GM10248 (cell line): ENCODE measurements around the gene PPDPF.

Source experiments
- CTCF ChIA-PET: fragments of 300-600 bp; sonication (Branson Sonifier 250); formaldehyde crosslinking; extraction: SDS; loops from one replicate; lab custom pipeline; 2021; ENCODE audit warnings: antibody characterized with exemption; lab: Yijun Ruan, JAX
- POLR2A ChIA-PET: fragments of 350-650 bp; sonication (Branson Sonifier 250); formaldehyde crosslinking; extraction: SDS; loops from one replicate; lab custom pipeline; 2020; ENCODE audit warnings: antibody characterized with exemption; lab: Yijun Ruan, JAX
- DNase-seq: peaks from one replicate; pipeline ENCODE4 v3.0.0; 2012; ENCODE audit errors: extremely low spot score
- CTCF ChIP-seq: IDR thresholded peaks from 2 replicates; pipeline ENCODE4 v1.5.1; 2012; ENCODE audit warnings: mild to moderate bottlenecking, low read depth; ENCODE audit errors: extremely low read depth, missing control alignments, control extremely low read depth

PPDPF gene

GRCh38 chr20:63503524-63503923 is 17.0 kb upstream of the PPDPF start:
- ChIA-PET CTCF (interaction anchor here (1.9 kb wide), 1 partner anchor 10 kb away, joined by 5 read pairs; no protein-coding TSS in a partner anchor), POLR2A (interaction anchor here (0.6 kb wide), 2 partner anchors 24 to 823 kb away, joined by 3 read pairs; no protein-coding TSS in a partner anchor)
- TF ChIP-seq CTCF: no peak
- no peak for DNase-seq

DNA sequence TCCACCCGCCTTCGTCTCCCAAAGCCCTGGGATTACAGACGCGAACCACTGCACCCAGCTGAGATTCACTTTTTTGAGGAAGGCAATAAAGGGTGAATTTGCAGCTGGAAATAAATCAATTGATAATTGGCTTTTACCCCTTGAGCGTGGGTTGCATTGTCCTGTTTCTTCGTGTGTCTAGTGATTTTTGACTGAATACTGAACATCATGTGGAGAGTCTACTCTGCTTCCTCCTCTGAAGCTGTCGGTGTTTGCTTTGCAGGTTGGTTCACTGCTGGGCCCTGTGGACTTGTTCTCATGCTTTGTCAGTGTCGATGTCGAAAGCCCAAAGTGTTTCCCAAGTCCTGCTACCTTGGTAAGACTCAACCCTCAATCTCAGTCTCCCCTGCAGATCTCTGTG is 15.9 kb upstream of the PPDPF start:
- TF ChIP-seq CTCF: no peak
- POLR2A ChIA-PET: no interaction called here
- no peak for DNase-seq
- CTCF ChIA-PET: interaction anchor here (1.8 kb wide), 1 partner anchor 9 kb away, joined by 9 read pairs; no protein-coding TSS in a partner anchor

- no peak for DNase-seq
- ChIA-PET CTCF (interaction anchor here (1.1 to 1.8 kb wide), 3 partner anchors 9 to 32 kb away, joined by 3 to 9 read pairs (median 3); no protein-coding TSS in a partner anchor), POLR2A (interaction anchor here (0.6 kb wide), 1 partner anchor 224 kb away, joined by 3 read pairs; no protein-coding TSS in a partner anchor)
- TF ChIP-seq CTCF: no peak
Measured at GRCh38 chr20:63505281-63505680, 15.3 kb upstream of the PPDPF start.

- ChIA-PET POLR2A (interaction anchor here (0.6 kb wide), 1 partner anchor 224 kb away, joined by 3 read pairs; no protein-coding TSS in a partner anchor), CTCF (interaction anchor here (1.1 to 1.8 kb wide), 3 partner anchors 10 to 32 kb away, joined by 3 to 9 read pairs (median 3); no protein-coding TSS in a partner anchor)
- TF ChIP-seq CTCF: no peak
- no peak for DNase-seq
Measured at GRCh38 chr20:63505723-63506122, 14.8 kb upstream of the PPDPF start.

GRCh38 chr20:63507083-63507743 is 13.4 kb upstream of the PPDPF start:
- DNase-seq: no peak
- POLR2A ChIA-PET: no interaction called here
- CTCF ChIA-PET: no interaction called here
- TF ChIP-seq CTCF: no peak

- no peak for TF ChIP-seq CTCF
- CTCF ChIA-PET: interaction anchor here (1.5 kb wide), 1 partner anchor 12 kb away, joined by 5 read pairs; no protein-coding TSS in a partner anchor
- POLR2A ChIA-PET: no interaction called here
- no peak for DNase-seq
Measured at GRCh38 chr20:63508072-63508768, 12.3 kb upstream of the PPDPF start.
